HEK293 (cell line): ENCODE measurements around the gene SLC25A26.

Experiments used
- CTCF ChIA-PET: fragments of 350-600 bp; formaldehyde crosslinking; extraction: SDS; loops from one replicate; lab custom pipeline; 2021; ENCODE audit warnings: antibody characterized with exemption; lab: Yijun Ruan, JAX
- POLR2A ChIA-PET: fragments of 300-600 bp; formaldehyde crosslinking; extraction: SDS; loops from one replicate; lab custom pipeline; 2020; ENCODE audit warnings: antibody characterized with exemption, inconsistent platforms; lab: Yijun Ruan, JAX
- H3K27ac ChIP-seq: fragments of 200-500 bp; sonication (Bioruptor generic); 2 replicates; pipeline ENCODE4 v1.5.1; 2014; ENCODE audit warnings: low read depth, low read length, control low read depth, inconsistent platforms; ENCODE audit errors: extremely low read depth
- H3K36me3 ChIP-seq, 2 experiments: fragments of 200-500 bp in 1 of 2; sonication (Bioruptor generic) in 1 of 2; 1 replicate in 1 of 2; 2 replicates in 1 of 2; pipeline ENCODE4 v1.5.1; 2014 to 2017; ENCODE audit warnings: inconsistent platforms in 2 of 2, low read length in 2 of 2; ENCODE audit not compliant: control insufficient read depth in 2 of 2, insufficient read depth in 1 of 2
- H3K4me1 ChIP-seq: fragments of 200-500 bp; sonication (Bioruptor generic); 2 replicates; pipeline ENCODE4 v1.5.1; 2014; ENCODE audit warnings: mild to moderate bottlenecking, low read length, inconsistent platforms; ENCODE audit not compliant: control insufficient read depth, insufficient read depth
- H3K4me3 ChIP-seq: 2 replicates; pipeline ENCODE4 v1.5.1; 2011; ENCODE audit warnings: low read depth, mild to moderate bottlenecking, control low read depth, low read length, moderate library complexity
- H3K9me3 ChIP-seq: fragments of 200-500 bp; sonication (Bioruptor generic); 2 replicates; pipeline ENCODE4 v1.5.1; 2014; ENCODE audit warnings: low read depth, low read length, inconsistent platforms; ENCODE audit not compliant: control insufficient read depth, insufficient read depth
- GLI2 ChIP-seq: fragments of 450-650 bp; formaldehyde crosslinking; IDR thresholded peaks from 2 replicates; pipeline ENCODE4; 2017; ENCODE audit warnings: missing biosample characterization, missing genetic modification characterization, low read depth, borderline replicate concordance
- ZEB2 ChIP-seq: fragments of 450-650 bp; formaldehyde crosslinking; IDR thresholded peaks from 2 replicates; pipeline ENCODE4 v1.5.1; 2016; ENCODE audit warnings: missing biosample characterization, missing genetic modification characterization
- ZNF121 ChIP-seq: fragments of 450-650 bp; formaldehyde crosslinking; IDR thresholded peaks from 2 replicates; pipeline ENCODE4 v1.5.1; 2016; ENCODE audit warnings: missing biosample characterization, missing genetic modification characterization
- ZNF138 ChIP-seq: fragments of 450-650 bp; formaldehyde crosslinking; IDR thresholded peaks from 2 replicates; pipeline ENCODE4 v1.5.1; 2016; ENCODE audit warnings: missing biosample characterization, missing genetic modification characterization, borderline replicate concordance
- ZNF266 ChIP-seq: fragments of 450-650 bp; formaldehyde crosslinking; IDR thresholded peaks from 2 replicates; pipeline ENCODE4 v1.5.1; 2016; ENCODE audit warnings: missing biosample characterization, missing genetic modification characterization, low read depth
- ZNF37A ChIP-seq: fragments of 450-650 bp; IDR thresholded peaks from 2 replicates; pipeline ENCODE4 v1.5.1; 2018; ENCODE audit warnings: missing biosample characterization, missing genetic modification characterization
- ZNF510 ChIP-seq: fragments of 450-650 bp; formaldehyde crosslinking; IDR thresholded peaks from 2 replicates; pipeline ENCODE4 v1.5.1; 2018; ENCODE audit warnings: mild to moderate bottlenecking, missing genetic modification characterization, missing biosample characterization; ENCODE audit not compliant: insufficient replicate concordance
- ZNF521 ChIP-seq: fragments of 450-650 bp; formaldehyde crosslinking; IDR thresholded peaks from 2 replicates; pipeline ENCODE4 v1.5.1; 2017; ENCODE audit warnings: missing biosample characterization, mild to moderate bottlenecking, missing genetic modification characterization
- ZNF561 ChIP-seq: fragments of 450-650 bp; IDR thresholded peaks from 2 replicates; pipeline ENCODE4 v1.5.1; 2018; ENCODE audit warnings: missing biosample characterization, missing genetic modification characterization, borderline replicate concordance
- ZNF571 ChIP-seq: fragments of 450-650 bp; formaldehyde crosslinking; IDR thresholded peaks from 2 replicates; pipeline ENCODE4 v1.5.0; 2017; ENCODE audit warnings: missing biosample characterization, missing genetic modification characterization
- ZNF600 ChIP-seq: fragments of 450-650 bp; formaldehyde crosslinking; IDR thresholded peaks from 2 replicates; pipeline ENCODE4 v1.5.1; 2016; ENCODE audit warnings: missing biosample characterization, missing genetic modification characterization
- ZNF624 ChIP-seq: fragments of 450-650 bp; formaldehyde crosslinking; IDR thresholded peaks from 2 replicates; pipeline ENCODE4 v1.5.1; 2017; ENCODE audit warnings: missing biosample characterization, missing genetic modification characterization
- ZNF747 ChIP-seq: fragments of 450-650 bp; formaldehyde crosslinking; IDR thresholded peaks from 2 replicates; pipeline ENCODE4 v1.5.1; 2016; ENCODE audit warnings: missing biosample characterization, missing genetic modification characterization
- TF ChIP-seq, protein P1 (sequence below): fragments of 450-650 bp; formaldehyde crosslinking; IDR thresholded peaks from 2 replicates; pipeline ENCODE4 v1.5.1; 2016; ENCODE audit warnings: missing biosample characterization, missing genetic modification characterization
- TF ChIP-seq, protein P2 (sequence below): fragments of 450-650 bp; formaldehyde crosslinking; IDR thresholded peaks from 2 replicates; pipeline ENCODE4 v1.5.1; 2016; ENCODE audit warnings: missing biosample characterization, missing genetic modification characterization, low read depth
- TF ChIP-seq, protein P3 (sequence below): fragments of 450-650 bp; formaldehyde crosslinking; IDR thresholded peaks from 2 replicates; pipeline ENCODE4 v1.5.1; 2016; ENCODE audit warnings: missing biosample characterization, missing genetic modification characterization, borderline replicate concordance
- TF ChIP-seq, protein P4 (sequence below): fragments of 450-650 bp; formaldehyde crosslinking; IDR thresholded peaks from 2 replicates; pipeline ENCODE4 v1.5.1; 2016; ENCODE audit warnings: missing biosample characterization, missing genetic modification characterization
- TF ChIP-seq, protein P5 (sequence below): fragments of 450-650 bp; formaldehyde crosslinking; IDR thresholded peaks from 2 replicates; pipeline ENCODE4 v1.5.1; 2016; ENCODE audit warnings: missing biosample characterization, missing genetic modification characterization
- TF ChIP-seq, protein P6 (sequence below): fragments of 450-650 bp; formaldehyde crosslinking; IDR thresholded peaks from 2 replicates; pipeline ENCODE4 v1.5.1; 2016; ENCODE audit warnings: missing biosample characterization, missing genetic modification characterization

The SLC25A26 gene

DNA sequence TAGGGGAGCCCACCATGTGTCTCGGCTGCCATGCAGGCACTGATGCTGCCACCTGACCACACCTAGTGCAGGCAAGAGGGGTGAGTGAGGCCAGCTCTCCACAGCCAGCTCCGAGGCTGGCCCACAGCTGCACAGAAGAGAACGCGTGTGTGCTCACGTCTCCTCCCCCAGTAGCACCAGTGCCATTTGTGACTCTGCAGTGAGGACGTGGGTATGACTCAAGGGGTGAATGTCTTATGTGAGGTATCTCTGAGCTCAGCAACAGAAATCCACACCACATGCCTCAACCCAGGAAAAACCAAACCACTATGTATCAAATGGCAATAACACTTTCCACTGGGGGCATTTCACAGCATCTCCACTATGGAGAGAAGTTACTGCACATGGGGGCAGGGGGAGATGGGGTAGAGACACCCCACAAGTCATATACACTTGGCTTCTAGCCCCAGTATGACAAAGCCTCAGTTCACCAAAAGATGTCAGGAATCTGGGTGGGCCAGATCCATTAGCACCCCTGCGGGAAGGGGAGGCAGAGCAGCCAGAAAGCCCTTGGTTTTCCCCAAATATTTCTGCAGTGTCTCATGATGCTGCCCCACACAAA is 192.4 kb downstream of the SLC25A26 start:
- no peaks in the 10 kb centered on the region for H3K9me3 ChIP-seq
- H3K4me1 ChIP-seq = no peaks in the 10 kb centered on the region
- no peak overlapping the region for H3K27ac ChIP-seq
- H3K4me3 ChIP-seq = no peak overlapping the region
- POLR2A ChIA-PET = no interaction called here
- peaks cover 0 to 63% of the 10 kb centered on the region in 2 experiments; a peak in 1 of 3 replicates for H3K36me3 ChIP-seq
- CTCF ChIA-PET = no interaction called here
- TF ChIP-seq, protein P1, sequence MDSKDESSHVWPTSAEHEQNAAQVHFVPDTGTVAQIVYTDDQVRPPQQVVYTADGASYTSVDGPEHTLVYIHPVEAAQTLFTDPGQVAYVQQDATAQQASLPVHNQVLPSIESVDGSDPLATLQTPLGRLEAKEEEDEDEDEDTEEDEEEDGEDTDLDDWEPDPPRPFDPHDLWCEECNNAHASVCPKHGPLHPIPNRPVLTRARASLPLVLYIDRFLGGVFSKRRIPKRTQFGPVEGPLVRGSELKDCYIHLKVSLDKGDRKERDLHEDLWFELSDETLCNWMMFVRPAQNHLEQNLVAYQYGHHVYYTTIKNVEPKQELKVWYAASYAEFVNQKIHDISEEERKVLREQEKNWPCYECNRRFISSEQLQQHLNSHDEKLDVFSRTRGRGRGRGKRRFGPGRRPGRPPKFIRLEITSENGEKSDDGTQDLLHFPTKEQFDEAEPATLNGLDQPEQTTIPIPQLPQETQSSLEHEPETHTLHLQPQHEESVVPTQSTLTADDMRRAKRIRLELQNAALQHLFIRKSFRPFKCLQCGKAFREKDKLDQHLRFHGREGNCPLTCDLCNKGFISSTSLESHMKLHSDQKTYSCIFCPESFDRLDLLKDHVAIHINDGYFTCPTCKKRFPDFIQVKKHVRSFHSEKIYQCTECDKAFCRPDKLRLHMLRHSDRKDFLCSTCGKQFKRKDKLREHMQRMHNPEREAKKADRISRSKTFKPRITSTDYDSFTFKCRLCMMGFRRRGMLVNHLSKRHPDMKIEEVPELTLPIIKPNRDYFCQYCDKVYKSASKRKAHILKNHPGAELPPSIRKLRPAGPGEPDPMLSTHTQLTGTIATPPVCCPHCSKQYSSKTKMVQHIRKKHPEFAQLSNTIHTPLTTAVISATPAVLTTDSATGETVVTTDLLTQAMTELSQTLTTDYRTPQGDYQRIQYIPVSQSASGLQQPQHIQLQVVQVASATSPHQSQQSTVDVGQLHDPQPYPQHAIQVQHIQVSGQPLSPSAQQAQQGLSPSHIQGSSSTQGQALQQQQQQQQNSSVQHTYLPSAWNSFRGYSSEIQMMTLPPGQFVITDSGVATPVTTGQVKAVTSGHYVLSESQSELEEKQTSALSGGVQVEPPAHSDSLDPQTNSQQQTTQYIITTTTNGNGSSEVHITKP (tag by site-specific recombination) = no peak
- TF ChIP-seq, protein P2, sequence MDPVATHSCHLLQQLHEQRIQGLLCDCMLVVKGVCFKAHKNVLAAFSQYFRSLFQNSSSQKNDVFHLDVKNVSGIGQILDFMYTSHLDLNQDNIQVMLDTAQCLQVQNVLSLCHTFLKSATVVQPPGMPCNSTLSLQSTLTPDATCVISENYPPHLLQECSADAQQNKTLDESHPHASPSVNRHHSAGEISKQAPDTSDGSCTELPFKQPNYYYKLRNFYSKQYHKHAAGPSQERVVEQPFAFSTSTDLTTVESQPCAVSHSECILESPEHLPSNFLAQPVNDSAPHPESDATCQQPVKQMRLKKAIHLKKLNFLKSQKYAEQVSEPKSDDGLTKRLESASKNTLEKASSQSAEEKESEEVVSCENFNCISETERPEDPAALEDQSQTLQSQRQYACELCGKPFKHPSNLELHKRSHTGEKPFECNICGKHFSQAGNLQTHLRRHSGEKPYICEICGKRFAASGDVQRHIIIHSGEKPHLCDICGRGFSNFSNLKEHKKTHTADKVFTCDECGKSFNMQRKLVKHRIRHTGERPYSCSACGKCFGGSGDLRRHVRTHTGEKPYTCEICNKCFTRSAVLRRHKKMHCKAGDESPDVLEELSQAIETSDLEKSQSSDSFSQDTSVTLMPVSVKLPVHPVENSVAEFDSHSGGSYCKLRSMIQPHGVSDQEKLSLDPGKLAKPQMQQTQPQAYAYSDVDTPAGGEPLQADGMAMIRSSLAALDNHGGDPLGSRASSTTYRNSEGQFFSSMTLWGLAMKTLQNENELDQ (tag by site-specific recombination) = no peak
- TF ChIP-seq ZNF510 (tag by site-specific recombination) = no peak

DNA sequence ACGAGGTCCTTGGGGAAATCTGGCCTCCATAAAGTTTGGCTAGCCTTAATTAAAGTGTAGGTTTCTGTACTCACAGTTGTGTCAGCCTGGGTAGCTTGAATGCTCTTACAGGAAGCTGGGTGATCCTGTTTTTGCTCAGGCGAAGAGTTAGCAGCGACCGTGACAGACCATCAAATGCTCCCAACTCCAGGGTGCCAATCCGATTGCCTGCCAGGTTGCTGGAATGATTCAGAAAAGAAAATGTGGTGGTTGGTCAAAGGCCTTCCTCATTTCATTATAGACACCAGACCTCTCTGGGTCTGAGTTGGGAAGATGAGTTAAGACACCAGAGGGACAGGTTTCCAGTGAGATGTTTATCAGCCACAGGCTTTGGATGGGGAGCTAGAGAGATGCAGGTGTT is 194.0 kb downstream of the SLC25A26 start:
- no peak overlapping the region for H3K27ac ChIP-seq
- no peaks in the 10 kb centered on the region for H3K4me1 ChIP-seq
- POLR2A ChIA-PET = no interaction called here
- TF ChIP-seq ZNF138 (no peak), ZNF747 (tag by site-specific recombination) (no peak), ZEB2 (no peak), ZNF624 (no peak), ZNF600 (tag by site-specific recombination) (no peak), ZNF37A (tag by site-specific recombination) (no peak), ZNF571 (no peak), ZNF266 (tag by site-specific recombination) (no peak), GLI2 (no peak), ZNF521 (no peak), ZNF121 (tag by site-specific recombination) (no peak), ZNF561 (tag by site-specific recombination) (no peak)
- TF ChIP-seq, protein P3, sequence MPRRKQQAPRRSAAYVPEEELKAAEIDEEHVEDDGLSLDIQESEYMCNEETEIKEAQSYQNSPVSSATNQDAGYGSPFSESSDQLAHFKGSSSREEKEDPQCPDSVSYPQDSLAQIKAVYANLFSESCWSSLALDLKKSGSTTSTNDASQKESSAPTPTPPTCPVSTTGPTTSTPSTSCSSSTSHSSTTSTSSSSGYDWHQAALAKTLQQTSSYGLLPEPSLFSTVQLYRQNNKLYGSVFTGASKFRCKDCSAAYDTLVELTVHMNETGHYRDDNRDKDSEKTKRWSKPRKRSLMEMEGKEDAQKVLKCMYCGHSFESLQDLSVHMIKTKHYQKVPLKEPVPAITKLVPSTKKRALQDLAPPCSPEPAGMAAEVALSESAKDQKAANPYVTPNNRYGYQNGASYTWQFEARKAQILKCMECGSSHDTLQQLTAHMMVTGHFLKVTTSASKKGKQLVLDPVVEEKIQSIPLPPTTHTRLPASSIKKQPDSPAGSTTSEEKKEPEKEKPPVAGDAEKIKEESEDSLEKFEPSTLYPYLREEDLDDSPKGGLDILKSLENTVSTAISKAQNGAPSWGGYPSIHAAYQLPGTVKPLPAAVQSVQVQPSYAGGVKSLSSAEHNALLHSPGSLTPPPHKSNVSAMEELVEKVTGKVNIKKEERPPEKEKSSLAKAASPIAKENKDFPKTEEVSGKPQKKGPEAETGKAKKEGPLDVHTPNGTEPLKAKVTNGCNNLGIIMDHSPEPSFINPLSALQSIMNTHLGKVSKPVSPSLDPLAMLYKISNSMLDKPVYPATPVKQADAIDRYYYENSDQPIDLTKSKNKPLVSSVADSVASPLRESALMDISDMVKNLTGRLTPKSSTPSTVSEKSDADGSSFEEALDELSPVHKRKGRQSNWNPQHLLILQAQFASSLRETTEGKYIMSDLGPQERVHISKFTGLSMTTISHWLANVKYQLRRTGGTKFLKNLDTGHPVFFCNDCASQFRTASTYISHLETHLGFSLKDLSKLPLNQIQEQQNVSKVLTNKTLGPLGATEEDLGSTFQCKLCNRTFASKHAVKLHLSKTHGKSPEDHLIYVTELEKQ (tag by site-specific recombination) = no peak
- TF ChIP-seq, protein P4, sequence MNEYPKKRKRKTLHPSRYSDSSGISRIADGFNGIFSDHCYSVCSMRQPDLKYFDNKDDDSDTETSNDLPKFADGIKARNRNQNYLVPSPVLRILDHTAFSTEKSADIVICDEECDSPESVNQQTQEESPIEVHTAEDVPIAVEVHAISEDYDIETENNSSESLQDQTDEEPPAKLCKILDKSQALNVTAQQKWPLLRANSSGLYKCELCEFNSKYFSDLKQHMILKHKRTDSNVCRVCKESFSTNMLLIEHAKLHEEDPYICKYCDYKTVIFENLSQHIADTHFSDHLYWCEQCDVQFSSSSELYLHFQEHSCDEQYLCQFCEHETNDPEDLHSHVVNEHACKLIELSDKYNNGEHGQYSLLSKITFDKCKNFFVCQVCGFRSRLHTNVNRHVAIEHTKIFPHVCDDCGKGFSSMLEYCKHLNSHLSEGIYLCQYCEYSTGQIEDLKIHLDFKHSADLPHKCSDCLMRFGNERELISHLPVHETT (tag by site-specific recombination) = no peak
- TF ChIP-seq, protein P5, sequence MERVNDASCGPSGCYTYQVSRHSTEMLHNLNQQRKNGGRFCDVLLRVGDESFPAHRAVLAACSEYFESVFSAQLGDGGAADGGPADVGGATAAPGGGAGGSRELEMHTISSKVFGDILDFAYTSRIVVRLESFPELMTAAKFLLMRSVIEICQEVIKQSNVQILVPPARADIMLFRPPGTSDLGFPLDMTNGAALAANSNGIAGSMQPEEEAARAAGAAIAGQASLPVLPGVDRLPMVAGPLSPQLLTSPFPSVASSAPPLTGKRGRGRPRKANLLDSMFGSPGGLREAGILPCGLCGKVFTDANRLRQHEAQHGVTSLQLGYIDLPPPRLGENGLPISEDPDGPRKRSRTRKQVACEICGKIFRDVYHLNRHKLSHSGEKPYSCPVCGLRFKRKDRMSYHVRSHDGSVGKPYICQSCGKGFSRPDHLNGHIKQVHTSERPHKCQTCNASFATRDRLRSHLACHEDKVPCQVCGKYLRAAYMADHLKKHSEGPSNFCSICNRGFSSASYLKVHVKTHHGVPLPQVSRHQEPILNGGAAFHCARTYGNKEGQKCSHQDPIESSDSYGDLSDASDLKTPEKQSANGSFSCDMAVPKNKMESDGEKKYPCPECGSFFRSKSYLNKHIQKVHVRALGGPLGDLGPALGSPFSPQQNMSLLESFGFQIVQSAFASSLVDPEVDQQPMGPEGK = no peak
- TF ChIP-seq, protein P6, sequence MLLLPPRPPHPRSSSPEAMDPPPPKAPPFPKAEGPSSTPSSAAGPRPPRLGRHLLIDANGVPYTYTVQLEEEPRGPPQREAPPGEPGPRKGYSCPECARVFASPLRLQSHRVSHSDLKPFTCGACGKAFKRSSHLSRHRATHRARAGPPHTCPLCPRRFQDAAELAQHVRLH (tag by site-specific recombination) = no peak
- peaks cover 0 to 55% of the 10 kb centered on the region in 2 experiments; a peak in 1 of 3 replicates for H3K36me3 ChIP-seq
- CTCF ChIA-PET = interaction anchor here (0.7 kb wide), 1 partner anchor 8 kb away, joined by 3 read pairs; no protein-coding TSS in a partner anchor
- H3K9me3 ChIP-seq = no peaks in the 10 kb centered on the region
- no peak overlapping the region for H3K4me3 ChIP-seq
